ENCODE measurements around the gene COL6A3.

COL6A3 gene

GRCh38 chr2:237390235-237390634 is 23.7 kb downstream of the COL6A3 start:
- no peak for DNase-seq
- H3K9me3 Mint-ChIP-seq, result peaks cover 7% of the 10 kb centered on the region
- peaks cover 12% of the 10 kb centered on the region for H3K27me3 Mint-ChIP-seq (ENCODE audit: low read depth, poor library complexity)
- no peak overlapping the region for H3K27ac Mint-ChIP-seq
- no peaks in the 10 kb centered on the region for H3K4me1 Mint-ChIP-seq
- H3K4me3 Mint-ChIP-seq, result no peak overlapping the region
- peaks cover 36% of the 10 kb centered on the region for H3K36me3 Mint-ChIP-seq (ENCODE audit: low read depth)
- TF ChIP-seq, protein P1, sequence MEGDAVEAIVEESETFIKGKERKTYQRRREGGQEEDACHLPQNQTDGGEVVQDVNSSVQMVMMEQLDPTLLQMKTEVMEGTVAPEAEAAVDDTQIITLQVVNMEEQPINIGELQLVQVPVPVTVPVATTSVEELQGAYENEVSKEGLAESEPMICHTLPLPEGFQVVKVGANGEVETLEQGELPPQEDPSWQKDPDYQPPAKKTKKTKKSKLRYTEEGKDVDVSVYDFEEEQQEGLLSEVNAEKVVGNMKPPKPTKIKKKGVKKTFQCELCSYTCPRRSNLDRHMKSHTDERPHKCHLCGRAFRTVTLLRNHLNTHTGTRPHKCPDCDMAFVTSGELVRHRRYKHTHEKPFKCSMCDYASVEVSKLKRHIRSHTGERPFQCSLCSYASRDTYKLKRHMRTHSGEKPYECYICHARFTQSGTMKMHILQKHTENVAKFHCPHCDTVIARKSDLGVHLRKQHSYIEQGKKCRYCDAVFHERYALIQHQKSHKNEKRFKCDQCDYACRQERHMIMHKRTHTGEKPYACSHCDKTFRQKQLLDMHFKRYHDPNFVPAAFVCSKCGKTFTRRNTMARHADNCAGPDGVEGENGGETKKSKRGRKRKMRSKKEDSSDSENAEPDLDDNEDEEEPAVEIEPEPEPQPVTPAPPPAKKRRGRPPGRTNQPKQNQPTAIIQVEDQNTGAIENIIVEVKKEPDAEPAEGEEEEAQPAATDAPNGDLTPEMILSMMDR (IDR thresholded peaks at IDR 0.05), result no peak

GRCh38 chr2:237389831-237390230 is 24.1 kb downstream of the COL6A3 start:
- no peak overlapping the region for H3K4me3 Mint-ChIP-seq
- H3K9me3 Mint-ChIP-seq, result peaks cover 7% of the 10 kb centered on the region
- no peaks in the 10 kb centered on the region for H3K4me1 Mint-ChIP-seq
- no peak overlapping the region for H3K27ac Mint-ChIP-seq
- DNase-seq, result no peak
- H3K27me3 Mint-ChIP-seq (ENCODE audit: low read depth, poor library complexity), result peaks cover 10% of the 10 kb centered on the region
- peaks cover 32% of the 10 kb centered on the region for H3K36me3 Mint-ChIP-seq (ENCODE audit: low read depth)
- TF ChIP-seq, protein P1 (IDR thresholded peaks at IDR 0.05), result no peak

DNA sequence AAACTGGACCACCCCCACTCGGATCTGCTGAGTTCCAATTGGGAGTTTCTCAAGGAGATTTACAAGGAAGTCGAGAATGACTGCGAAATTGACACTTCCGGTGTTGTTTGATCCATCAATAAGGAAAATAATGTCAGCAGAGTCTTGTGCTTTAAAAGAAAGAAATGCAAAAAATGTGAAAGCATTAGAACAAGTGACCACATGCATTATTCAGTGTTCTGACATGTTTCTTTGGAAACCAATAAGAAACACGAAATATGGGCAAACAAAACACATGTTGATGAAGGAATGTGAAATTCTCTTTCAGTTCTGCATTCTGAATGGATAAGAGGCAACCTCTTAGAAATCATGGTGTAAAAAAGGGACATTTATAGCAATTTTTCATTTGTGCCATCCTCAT is 25.9 kb downstream of the COL6A3 start:
- no peak overlapping the region for H3K4me3 Mint-ChIP-seq
- H3K36me3 Mint-ChIP-seq (ENCODE audit: low read depth), result peaks cover 23% of the 10 kb centered on the region
- TF ChIP-seq, protein P1 (IDR thresholded peaks at IDR 0.05), result no peak
- no peak overlapping the region for H3K27ac Mint-ChIP-seq
- DNase-seq, result no peak
- peaks cover 13% of the 10 kb centered on the region for H3K27me3 Mint-ChIP-seq (ENCODE audit: low read depth, poor library complexity)
- H3K9me3 Mint-ChIP-seq, result peaks cover 7% of the 10 kb centered on the region
- H3K4me1 Mint-ChIP-seq, result no peaks in the 10 kb centered on the region

GRCh38 chr2:237384672-237385020 is 29.3 kb downstream of the COL6A3 start:
- H3K36me3 Mint-ChIP-seq (ENCODE audit: low read depth), result peaks cover 31% of the 10 kb centered on the region
- no peaks in the 10 kb centered on the region for H3K4me1 Mint-ChIP-seq
- DNase-seq, result no peak
- H3K27me3 Mint-ChIP-seq (ENCODE audit: low read depth, poor library complexity), result peaks cover 13% of the 10 kb centered on the region
- TF ChIP-seq, protein P1 (IDR thresholded peaks at IDR 0.05), result no peak
- H3K4me3 Mint-ChIP-seq, result no peak overlapping the region
- peaks cover 7% of the 10 kb centered on the region for H3K9me3 Mint-ChIP-seq
- no peak overlapping the region for H3K27ac Mint-ChIP-seq

DNA sequence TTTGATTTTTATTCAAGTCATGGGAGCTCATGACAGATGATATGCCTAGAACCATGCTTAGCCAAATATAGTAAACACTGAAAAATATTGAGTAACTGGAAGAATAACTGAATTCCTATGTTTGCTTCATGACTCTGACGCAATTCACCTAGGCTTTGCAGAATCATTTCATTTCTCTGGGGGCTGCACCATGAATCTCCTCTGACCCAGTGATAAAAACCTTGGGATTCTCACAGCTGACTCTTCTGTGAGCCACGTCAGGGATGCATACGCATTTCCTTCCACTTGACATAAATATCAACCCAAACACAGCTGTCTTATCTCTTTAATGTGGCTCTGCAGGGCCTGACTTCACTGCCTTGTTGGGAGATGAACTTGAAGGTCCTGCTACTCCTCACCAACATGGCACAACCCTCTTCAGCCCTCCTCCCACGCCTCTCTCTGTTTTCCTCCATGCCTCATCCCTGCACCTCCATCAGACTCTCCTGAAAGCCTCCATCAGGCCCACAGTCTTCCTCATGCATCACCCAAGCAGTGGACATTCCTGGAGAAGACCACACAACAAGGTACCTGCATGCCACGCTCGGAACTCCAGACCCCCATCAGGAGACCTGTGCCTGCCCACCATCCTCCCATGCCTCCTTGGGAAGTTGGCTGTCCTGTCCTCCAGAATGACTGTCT is 29.8 kb downstream of the COL6A3 start:
- Mint-ChIP-seq H3K4me1 (no peaks in the 10 kb centered on the region), H3K4me3 (no peak overlapping the region), H3K9me3 (peaks cover 7% of the 10 kb centered on the region), H3K27me3 (ENCODE audit: low read depth, poor library complexity) (peaks cover 13% of the 10 kb centered on the region), H3K36me3 (ENCODE audit: low read depth) (peaks cover 36% of the 10 kb centered on the region), H3K27ac (no peak overlapping the region)
- TF ChIP-seq, protein P1 (IDR thresholded peaks at IDR 0.05), result no peak
- DNase-seq, result no peak

- H3K9me3 Mint-ChIP-seq, result no peaks in the 10 kb centered on the region
- H3K36me3 Mint-ChIP-seq (ENCODE audit: low read depth), result peaks cover 40% of the 10 kb centered on the region
- no peak overlapping the region for H3K27ac Mint-ChIP-seq
- H3K4me1 Mint-ChIP-seq, result no peaks in the 10 kb centered on the region
- no peak overlapping the region for H3K4me3 Mint-ChIP-seq
- peaks cover 16% of the 10 kb centered on the region for H3K27me3 Mint-ChIP-seq (ENCODE audit: low read depth, poor library complexity)
- TF ChIP-seq, protein P1 (IDR thresholded peaks at IDR 0.05), result no peak
- no peak for DNase-seq
Measured at GRCh38 chr2:237380768-237381167, 33.2 kb downstream of the COL6A3 start.
